HEK293 (cell line): ENCODE results near the gene ARHGEF28.

ENCODE experiments used
- CTCF ChIA-PET: fragments of 350-600 bp; formaldehyde crosslinking; extraction: SDS; loops from one replicate; lab custom pipeline; 2021; ENCODE audit warnings: antibody characterized with exemption; lab: Yijun Ruan, JAX
- POLR2A ChIA-PET: fragments of 300-600 bp; formaldehyde crosslinking; extraction: SDS; loops from one replicate; lab custom pipeline; 2020; ENCODE audit warnings: antibody characterized with exemption, inconsistent platforms; lab: Yijun Ruan, JAX
- H3K27ac ChIP-seq: fragments of 200-500 bp; sonication (Bioruptor generic); 2 replicates; pipeline ENCODE4 v1.5.1; 2014; ENCODE audit warnings: low read depth, low read length, control low read depth, inconsistent platforms; ENCODE audit errors: extremely low read depth
- H3K36me3 ChIP-seq, 2 experiments: fragments of 200-500 bp in 1 of 2; sonication (Bioruptor generic) in 1 of 2; 1 replicate in 1 of 2; 2 replicates in 1 of 2; pipeline ENCODE4 v1.5.1; 2014 to 2017; ENCODE audit warnings: inconsistent platforms in 2 of 2, low read length in 2 of 2; ENCODE audit not compliant: control insufficient read depth in 2 of 2, insufficient read depth in 1 of 2
- H3K4me1 ChIP-seq: fragments of 200-500 bp; sonication (Bioruptor generic); 2 replicates; pipeline ENCODE4 v1.5.1; 2014; ENCODE audit warnings: mild to moderate bottlenecking, low read length, inconsistent platforms; ENCODE audit not compliant: control insufficient read depth, insufficient read depth
- H3K4me3 ChIP-seq: 2 replicates; pipeline ENCODE4 v1.5.1; 2011; ENCODE audit warnings: low read depth, mild to moderate bottlenecking, control low read depth, low read length, moderate library complexity
- H3K9me3 ChIP-seq: fragments of 200-500 bp; sonication (Bioruptor generic); 2 replicates; pipeline ENCODE4 v1.5.1; 2014; ENCODE audit warnings: low read depth, low read length, inconsistent platforms; ENCODE audit not compliant: control insufficient read depth, insufficient read depth
- AEBP2 ChIP-seq: fragments of 450-650 bp; formaldehyde crosslinking; IDR thresholded peaks from 2 replicates; pipeline ENCODE4 v1.5.1; 2016; ENCODE audit warnings: missing biosample characterization, missing genetic modification characterization, borderline replicate concordance
- GLI4 ChIP-seq: fragments of 450-650 bp; formaldehyde crosslinking; IDR thresholded peaks from 2 replicates; pipeline ENCODE4 v1.5.1; 2016; ENCODE audit warnings: missing biosample characterization, missing genetic modification characterization
- GLIS1 ChIP-seq: fragments of 450-650 bp; formaldehyde crosslinking; IDR thresholded peaks from 2 replicates; pipeline ENCODE4 v1.5.1; 2016; ENCODE audit warnings: missing biosample characterization, missing genetic modification characterization
- HOXC10 ChIP-seq: sonication (generic); formaldehyde crosslinking; IDR thresholded peaks from 2 replicates; pipeline ENCODE4 v1.8.1; 2023; ENCODE audit warnings: mild to moderate bottlenecking, missing genetic modification reagents
- INSM2 ChIP-seq: fragments of 450-650 bp; formaldehyde crosslinking; IDR thresholded peaks from 2 replicates; pipeline ENCODE4 v1.5.1; 2016; ENCODE audit warnings: missing biosample characterization, missing genetic modification characterization
- KLF10 ChIP-seq: fragments of 450-650 bp; IDR thresholded peaks from 2 replicates; pipeline ENCODE4 v1.5.1; 2018; ENCODE audit warnings: missing biosample characterization, mild to moderate bottlenecking, missing genetic modification characterization
- KLF16 ChIP-seq: fragments of 450-650 bp; formaldehyde crosslinking; IDR thresholded peaks from 2 replicates; pipeline ENCODE4 v1.5.1; 2017; ENCODE audit warnings: missing biosample characterization, missing genetic modification characterization
- MYNN ChIP-seq: fragments of 450-650 bp; formaldehyde crosslinking; IDR thresholded peaks from 2 replicates; pipeline ENCODE4 v1.5.1; 2016; ENCODE audit warnings: missing biosample characterization, missing genetic modification characterization, borderline replicate concordance
- MZF1 ChIP-seq: fragments of 450-650 bp; formaldehyde crosslinking; IDR thresholded peaks from 2 replicates; pipeline ENCODE4 v1.5.1; 2017; ENCODE audit warnings: missing biosample characterization, missing genetic modification characterization, borderline replicate concordance
- SP7 ChIP-seq: fragments of 450-650 bp; formaldehyde crosslinking; IDR thresholded peaks from 2 replicates; pipeline ENCODE4 v1.5.1; 2016; ENCODE audit warnings: missing biosample characterization, missing genetic modification characterization
- TRIM28 ChIP-seq: IDR thresholded peaks from 2 replicates; pipeline ENCODE4 v1.6.1; 2011; ENCODE audit warnings: low read length, control low read depth, borderline replicate concordance
- WT1 ChIP-seq: fragments of 450-650 bp; formaldehyde crosslinking; IDR thresholded peaks from 2 replicates; pipeline ENCODE4 v1.5.1; 2016; ENCODE audit warnings: missing biosample characterization, missing genetic modification characterization
- ZBTB17 ChIP-seq: fragments of 450-650 bp; formaldehyde crosslinking; IDR thresholded peaks from 2 replicates; pipeline ENCODE4 v1.5.1; 2016; ENCODE audit warnings: missing biosample characterization, missing genetic modification characterization
- ZNF169 ChIP-seq: fragments of 450-650 bp; formaldehyde crosslinking; IDR thresholded peaks from 2 replicates; pipeline ENCODE4 v1.5.1; 2016; ENCODE audit warnings: missing biosample characterization, missing genetic modification characterization
- ZNF23 ChIP-seq: fragments of 450-650 bp; formaldehyde crosslinking; IDR thresholded peaks from 2 replicates; pipeline ENCODE4 v1.5.1; 2016; ENCODE audit warnings: missing biosample characterization, missing genetic modification characterization, borderline replicate concordance
- ZNF48 ChIP-seq: fragments of 450-650 bp; formaldehyde crosslinking; IDR thresholded peaks from 2 replicates; pipeline ENCODE4 v1.5.1; 2016; ENCODE audit warnings: missing biosample characterization, missing genetic modification characterization
- ZNF501 ChIP-seq: fragments of 450-650 bp; formaldehyde crosslinking; IDR thresholded peaks from 2 replicates; pipeline ENCODE4 v1.5.1; 2016; ENCODE audit warnings: missing biosample characterization, missing genetic modification characterization
- ZNF529 ChIP-seq: fragments of 450-650 bp; formaldehyde crosslinking; IDR thresholded peaks from 2 replicates; pipeline ENCODE4 v1.5.1; 2017; ENCODE audit warnings: missing genetic modification characterization, missing biosample characterization; ENCODE audit not compliant: insufficient replicate concordance
- ZNF585B ChIP-seq: fragments of 450-650 bp; formaldehyde crosslinking; IDR thresholded peaks from 2 replicates; pipeline ENCODE4 v1.5.1; 2016; ENCODE audit warnings: missing biosample characterization, missing genetic modification characterization
- ZNF623 ChIP-seq: fragments of 450-650 bp; formaldehyde crosslinking; IDR thresholded peaks from 2 replicates; pipeline ENCODE4 v1.5.1; 2016; ENCODE audit warnings: missing biosample characterization, missing genetic modification characterization
- ZNF701 ChIP-seq: fragments of 450-650 bp; formaldehyde crosslinking; IDR thresholded peaks from 2 replicates; pipeline ENCODE4 v1.5.1; 2016; ENCODE audit warnings: missing biosample characterization, missing genetic modification characterization
- ZSCAN16 ChIP-seq: fragments of 450-650 bp; formaldehyde crosslinking; IDR thresholded peaks from 2 replicates; pipeline ENCODE4 v1.5.1; 2016; ENCODE audit warnings: missing biosample characterization, missing genetic modification characterization
- TF ChIP-seq, protein P1 (sequence below): fragments of 450-650 bp; formaldehyde crosslinking; IDR thresholded peaks from 2 replicates; pipeline ENCODE4 v1.5.1; 2016; ENCODE audit warnings: missing biosample characterization, missing genetic modification characterization
- TF ChIP-seq, protein P2 (sequence below): fragments of 450-650 bp; formaldehyde crosslinking; IDR thresholded peaks from 2 replicates; pipeline ENCODE4 v1.5.1; 2016; ENCODE audit warnings: missing biosample characterization, missing genetic modification characterization

ARHGEF28 gene

DNA sequence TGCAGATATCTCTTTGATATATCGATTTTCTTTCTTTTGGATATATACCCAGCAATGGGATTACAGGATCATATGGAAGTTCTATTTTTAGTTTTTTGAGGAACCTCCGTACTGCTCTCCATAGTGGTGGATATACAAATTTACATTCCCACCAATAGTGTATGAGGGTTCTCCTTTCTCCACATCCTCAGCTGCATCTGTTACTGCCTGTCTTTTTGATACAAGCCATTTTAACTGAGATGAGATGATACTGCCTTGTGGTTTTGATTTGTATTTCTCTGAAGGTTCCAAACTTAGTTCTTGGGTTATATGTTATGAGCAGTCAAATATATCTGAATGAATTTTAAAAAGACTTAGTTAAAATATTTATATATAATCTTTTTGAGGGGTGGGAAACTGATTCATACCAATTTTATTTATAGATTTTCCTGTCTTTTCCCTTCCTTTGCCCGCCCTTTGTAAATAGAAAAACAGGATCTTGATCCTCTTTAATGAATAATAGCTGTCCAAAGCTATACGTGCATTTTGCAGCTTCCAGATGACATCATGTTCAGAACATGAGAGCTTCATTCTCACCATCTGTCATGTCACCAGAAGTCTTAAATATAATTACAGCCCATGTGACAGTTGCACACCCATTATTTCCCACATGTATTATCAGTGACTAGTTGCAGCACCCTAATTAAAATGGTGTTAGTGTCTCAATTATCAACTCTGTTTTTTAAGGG is 6.2 kb upstream of the ARHGEF28 start (continued):
- no peak for TF ChIP-seq AEBP2 (tag by site-specific recombination)
- no peak for TF ChIP-seq MYNN (tag by site-specific recombination)
- TF ChIP-seq, protein P1, sequence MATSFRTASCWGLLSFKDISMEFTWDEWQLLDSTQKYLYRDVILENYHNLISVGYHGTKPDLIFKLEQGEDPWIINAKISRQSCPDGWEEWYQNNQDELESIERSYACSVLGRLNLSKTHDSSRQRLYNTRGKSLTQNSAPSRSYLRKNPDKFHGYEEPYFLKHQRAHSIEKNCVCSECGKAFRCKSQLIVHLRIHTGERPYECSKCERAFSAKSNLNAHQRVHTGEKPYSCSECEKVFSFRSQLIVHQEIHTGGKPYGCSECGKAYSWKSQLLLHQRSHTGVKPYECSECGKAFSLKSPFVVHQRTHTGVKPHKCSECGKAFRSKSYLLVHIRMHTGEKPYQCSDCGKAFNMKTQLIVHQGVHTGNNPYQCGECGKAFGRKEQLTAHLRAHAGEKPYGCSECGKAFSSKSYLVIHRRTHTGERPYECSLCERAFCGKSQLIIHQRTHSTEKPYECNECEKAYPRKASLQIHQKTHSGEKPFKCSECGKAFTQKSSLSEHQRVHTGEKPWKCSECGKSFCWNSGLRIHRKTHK (tag by site-specific recombination), result no peak
- no peak for TF ChIP-seq ZSCAN16 (tag by site-specific recombination)
- TF ChIP-seq ZBTB17 (tag by site-specific recombination), result no peak

GRCh38 chr5:73620334-73620687 is 5.7 kb upstream of the ARHGEF28 start:
- TF ChIP-seq AEBP2 (tag by site-specific recombination), result no peak
- TF ChIP-seq ZNF23 (tag by site-specific recombination), result no peak
- TF ChIP-seq ZNF169 (tag by site-specific recombination), result no peak
- TF ChIP-seq ZNF701 (tag by site-specific recombination), result no peak
- TF ChIP-seq SP7, result peak; percentile 15; the same call in 1 of the 2 replicates
- no peak for TF ChIP-seq ZNF501 (tag by site-specific recombination)
- no peak for TF ChIP-seq MZF1

DNA sequence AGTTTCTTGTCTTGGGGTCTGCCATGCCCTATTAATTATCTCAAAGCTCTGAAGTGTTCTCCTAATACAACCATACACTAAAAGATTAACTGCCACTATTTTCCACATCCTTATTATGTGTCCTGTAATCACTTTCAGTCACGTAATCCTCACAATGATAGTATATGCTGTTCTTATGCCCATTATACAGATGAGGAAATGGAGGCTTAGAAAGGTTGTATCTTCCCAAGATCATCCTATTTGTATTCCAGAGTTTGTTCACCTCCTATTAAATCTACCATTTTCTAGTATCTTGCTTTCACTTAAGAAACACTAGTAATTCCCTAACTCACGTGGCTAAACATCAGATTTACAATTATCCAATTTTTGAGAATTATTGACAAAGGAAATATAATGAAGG is 2.9 kb upstream of the ARHGEF28 start:
- POLR2A ChIA-PET, result no interaction called here
- CTCF ChIA-PET, result interaction anchor here (0.7 to 1.3 kb wide), 3 partner anchors 32 to 170 kb away, joined by 3 to 4 read pairs (median 3); no protein-coding TSS in a partner anchor
- Histone ChIP-seq H3K4me3 (no peak overlapping the region), H3K27ac (no peak overlapping the region), H3K9me3 (no peaks in the 10 kb centered on the region), H3K4me1 (peaks cover 17% of the 10 kb centered on the region), H3K36me3 (no peaks in the 10 kb centered on the region)
- TF ChIP-seq GLI4 (tag by site-specific recombination) (no peak), KLF10 (tag by site-specific recombination) (no peak), INSM2 (tag by site-specific recombination) (no peak), ZNF585B (tag by site-specific recombination) (no peak), ZNF529 (tag by site-specific recombination) (no peak), HOXC10 (CRISPR knock-in tag) (no peak), GLIS1 (tag by site-specific recombination) (no peak), ZNF48 (tag by site-specific recombination) (no peak), WT1 (no peak), TRIM28 (no peak), ZNF623 (tag by site-specific recombination) (no peak), KLF16 (tag by site-specific recombination) (no peak)
- TF ChIP-seq, protein P2, sequence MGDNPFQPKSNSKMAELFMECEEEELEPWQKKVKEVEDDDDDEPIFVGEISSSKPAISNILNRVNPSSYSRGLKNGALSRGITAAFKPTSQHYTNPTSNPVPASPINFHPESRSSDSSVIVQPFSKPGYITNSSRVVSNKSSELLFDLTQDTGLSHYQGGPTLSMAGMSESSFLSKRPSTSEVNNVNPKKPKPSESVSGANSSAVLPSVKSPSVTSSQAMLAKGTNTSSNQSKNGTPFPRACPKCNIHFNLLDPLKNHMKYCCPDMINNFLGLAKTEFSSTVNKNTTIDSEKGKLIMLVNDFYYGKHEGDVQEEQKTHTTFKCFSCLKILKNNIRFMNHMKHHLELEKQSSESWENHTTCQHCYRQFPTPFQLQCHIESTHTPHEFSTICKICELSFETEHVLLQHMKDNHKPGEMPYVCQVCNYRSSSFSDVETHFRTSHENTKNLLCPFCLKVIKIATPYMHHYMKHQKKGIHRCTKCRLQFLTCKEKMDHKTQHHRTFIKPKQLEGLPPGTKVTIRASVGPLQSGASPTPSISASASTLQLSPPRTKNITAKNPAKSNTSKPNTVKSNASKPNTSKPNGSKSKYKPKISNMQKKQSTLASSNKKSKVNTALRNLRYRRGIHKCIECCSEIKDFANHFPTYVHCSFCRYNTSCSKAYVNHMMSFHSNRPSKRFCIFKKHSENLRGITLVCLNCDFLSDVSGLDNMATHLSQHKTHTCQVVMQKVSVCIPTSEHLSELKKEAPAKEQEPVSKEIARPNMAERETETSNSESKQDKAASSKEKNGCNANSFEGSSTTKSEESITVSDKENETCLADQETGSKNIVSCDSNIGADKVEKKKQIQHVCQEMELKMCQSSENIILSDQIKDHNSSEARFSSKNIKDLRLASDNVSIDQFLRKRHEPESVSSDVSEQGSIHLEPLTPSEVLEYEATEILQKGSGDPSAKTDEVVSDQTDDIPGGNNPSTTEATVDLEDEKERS (tag by site-specific recombination), result no peak

More at GRCh38 chr5:73620334-73620687, 5.7 kb upstream of the ARHGEF28 start:
- Histone ChIP-seq H3K9me3 (no peaks in the 10 kb centered on the region), H3K4me3 (no peak overlapping the region), H3K4me1 (peaks cover 5% of the 10 kb centered on the region; the same call in 1 of the 2 replicates), H3K27ac (no peak overlapping the region), H3K36me3 (no peaks in the 10 kb centered on the region)
- CTCF ChIA-PET, result interaction anchor here (0.9 kb wide), 2 partner anchors 14 to 24 kb away, joined by 3 to 4 read pairs; no protein-coding TSS in a partner anchor
- POLR2A ChIA-PET, result no interaction called here
